Stimulated activated CD4-positive, alpha-beta T cell treated with anti-CD3 and anti-CD28 coated beads, Interleukin-1b, Interleukin-23, amount 100 ng/mL, for 48 hours (primary cell): ENCODE data around the gene MRPL37.
"Not testable (repeated sequence)": the region's sequence is repeated elsewhere in the genome, so short reads cannot be mapped to it uniquely, and the experiment has no call there.

Source experiments
- DNase-seq: peaks from one replicate; pipeline ENCODE4 v3.0.0-alpha.2; 2020

The MRPL37 gene

DNA sequence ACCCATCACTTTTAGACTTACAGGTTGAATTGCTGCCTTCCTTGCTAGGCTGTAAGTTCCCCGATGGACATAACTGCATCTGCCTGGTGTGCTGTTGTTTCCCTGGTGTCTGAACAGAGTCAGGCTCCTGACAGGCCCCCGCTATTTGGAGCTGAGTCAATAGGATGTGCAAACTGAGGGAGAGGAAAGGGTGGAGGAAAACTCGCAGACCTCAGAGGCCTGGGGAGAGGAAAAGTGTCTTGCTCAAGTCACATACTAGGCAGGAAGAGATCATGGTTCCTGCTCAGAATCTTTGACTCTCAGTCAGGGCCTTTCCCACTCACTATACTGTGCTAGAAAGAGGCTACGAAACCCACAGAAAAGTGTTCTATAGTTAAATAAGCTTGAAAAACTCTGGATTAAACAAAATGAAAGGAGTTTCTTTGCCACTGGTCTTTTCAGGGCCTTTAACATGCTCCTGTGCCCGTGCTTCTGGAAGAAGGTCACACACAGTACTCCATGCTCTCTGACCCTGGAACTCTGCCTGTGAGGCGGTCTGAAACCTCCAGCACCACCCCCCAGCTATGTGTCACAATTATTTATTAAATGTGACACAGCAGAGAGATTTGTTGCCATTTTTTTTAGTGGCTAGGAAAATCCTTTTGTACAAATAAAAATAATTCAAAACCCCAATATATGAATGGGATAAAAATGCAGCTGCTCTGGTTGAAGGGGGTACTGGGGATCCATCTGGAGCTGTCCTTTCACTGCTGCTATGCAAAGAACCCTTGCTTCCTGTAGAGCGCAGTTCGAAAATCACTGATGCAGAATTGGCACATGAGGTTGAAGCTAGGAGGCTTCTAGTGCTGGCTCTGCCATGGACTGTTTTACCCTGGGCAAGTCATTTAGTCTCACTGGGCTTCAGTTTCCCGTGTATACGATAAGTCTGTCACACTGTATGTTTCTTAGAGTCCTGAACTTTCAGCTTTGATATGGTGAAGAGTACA, 27.1 kb upstream of the MRPL37 start:
- no peak for DNase-seq

DNA sequence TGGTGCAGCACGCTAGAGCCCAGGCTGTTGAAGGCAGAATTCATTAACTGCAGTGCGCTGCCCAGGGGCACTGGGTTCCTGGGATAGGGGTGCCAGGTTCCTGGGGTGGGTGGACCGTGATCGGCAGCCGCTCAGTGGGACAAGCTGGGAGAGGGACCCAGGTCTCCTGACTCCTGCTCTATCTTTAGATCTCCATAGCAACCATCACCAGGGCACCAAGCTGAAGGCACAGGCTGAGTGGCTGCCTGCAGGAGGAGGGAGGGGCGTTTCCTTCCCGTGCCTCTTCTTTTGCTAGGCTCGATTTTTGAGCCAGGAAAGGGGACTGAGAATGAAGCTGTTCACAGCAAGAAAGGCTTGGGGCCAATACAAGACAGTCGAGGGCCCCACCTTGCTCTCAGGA, 26.3 kb upstream of the MRPL37 start:
- no peak for DNase-seq

DNA sequence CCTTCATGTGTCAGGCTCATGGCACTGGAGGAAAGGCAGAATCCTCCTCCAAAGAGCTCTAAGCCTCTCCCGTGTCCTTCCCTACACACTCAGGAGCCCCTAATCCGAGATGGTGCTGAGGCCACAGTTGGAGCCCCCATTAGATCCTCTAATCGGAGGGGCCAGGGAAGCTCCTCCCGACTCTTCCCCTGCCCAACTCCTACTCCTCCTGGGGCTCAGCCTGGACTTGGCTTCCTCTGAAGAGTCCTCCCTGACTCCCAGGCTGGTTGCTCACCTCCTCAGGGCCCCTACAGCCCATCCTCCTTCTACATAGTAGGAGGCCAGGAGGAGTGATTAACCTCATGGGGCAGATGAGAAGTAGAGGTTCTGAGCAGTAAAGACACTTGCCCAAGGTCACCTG, 25.9 kb upstream of the MRPL37 start:
- no peak for DNase-seq

DNA sequence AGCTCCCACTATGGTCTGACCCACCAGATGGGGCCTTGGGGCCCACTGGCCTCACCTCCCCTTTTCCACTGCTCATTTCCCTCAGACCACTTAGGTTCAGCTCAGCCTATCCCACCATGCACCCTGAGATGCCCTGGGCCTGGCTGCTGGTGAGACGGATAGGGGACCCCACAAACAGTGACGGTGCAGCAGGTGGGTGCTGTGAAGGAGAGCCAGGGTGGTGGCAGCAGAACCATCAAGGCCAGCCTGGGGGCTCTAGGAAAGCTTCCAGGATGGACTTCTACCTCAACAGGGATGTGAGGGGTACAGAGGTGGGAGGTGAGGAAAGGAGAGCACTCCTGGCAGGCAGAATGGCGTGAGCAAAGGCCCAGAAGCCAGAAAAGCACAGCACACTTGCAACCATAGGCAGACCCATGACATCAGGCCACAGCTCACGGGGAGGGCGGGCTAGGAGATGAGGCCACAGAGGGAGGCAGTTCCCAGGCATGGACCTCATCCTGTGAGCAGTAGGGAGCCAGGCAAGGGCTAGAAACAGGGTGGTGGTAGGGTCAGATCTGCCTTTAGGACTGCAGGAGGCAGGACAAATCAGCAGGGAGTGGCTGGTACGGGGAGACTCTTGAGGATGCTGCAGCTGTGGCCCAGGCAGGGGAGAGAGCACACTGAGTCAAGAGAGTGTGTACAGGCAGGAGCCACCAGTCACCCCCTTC, 23.2 kb upstream of the MRPL37 start:
- no peak for DNase-seq

DNA sequence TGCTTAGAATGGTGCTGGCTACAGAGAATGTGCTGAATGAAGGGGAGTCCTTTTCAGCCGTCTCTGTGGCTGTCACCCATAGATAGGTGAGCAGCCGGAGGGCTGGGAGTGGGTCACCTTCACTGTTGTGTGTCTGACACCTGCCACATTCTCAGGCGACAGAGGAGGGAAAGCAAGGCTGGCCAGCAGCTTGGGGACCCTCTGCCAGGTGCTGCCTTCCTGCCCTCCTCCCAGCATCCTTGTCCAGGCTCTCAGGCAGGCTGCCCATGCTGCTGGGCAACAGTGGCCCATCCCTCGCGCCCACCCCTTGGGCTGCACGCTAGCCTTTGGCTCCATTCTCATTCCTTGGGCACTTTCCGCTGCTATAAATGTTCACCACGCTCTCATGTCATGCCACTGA, 22.2 kb upstream of the MRPL37 start:
- no peak for DNase-seq

DNA sequence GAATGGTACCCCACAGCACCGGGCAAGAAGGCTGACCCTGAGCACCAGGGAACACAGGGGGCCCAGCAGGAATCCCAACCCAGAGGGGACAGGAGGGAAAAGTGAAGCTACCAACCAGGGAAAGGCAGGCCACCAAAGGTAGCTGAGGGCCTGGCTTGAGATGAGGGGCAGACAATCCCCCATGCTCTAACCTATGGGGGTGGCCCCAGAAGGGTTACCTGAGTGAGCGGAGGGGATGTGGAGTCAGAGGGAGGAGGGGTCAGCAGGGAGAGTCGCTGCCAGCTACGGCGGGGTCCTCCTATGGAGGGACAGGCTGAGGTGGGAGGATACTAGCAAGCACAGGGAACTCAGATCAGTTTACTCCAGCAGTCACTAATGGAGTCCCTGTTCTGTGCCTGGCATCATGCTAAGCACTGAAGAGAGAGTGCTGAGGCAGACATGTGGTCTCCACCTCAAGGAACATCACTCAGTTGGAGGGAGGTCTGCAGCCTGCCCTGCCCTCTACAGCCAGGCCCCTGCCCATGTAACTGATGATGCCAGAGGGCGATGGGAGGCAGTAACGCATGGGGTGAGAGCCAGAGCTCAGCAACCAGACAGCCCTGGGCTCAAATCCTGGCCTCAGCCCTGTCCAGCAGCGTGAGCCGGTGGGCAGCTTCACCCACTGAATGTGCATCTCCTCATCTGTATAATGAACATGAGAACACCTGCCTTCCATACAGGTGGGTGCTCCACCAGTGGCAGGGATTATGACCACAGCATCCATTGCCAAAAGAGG, 21.5 kb upstream of the MRPL37 start:
- DNase-seq = no peak

DNA sequence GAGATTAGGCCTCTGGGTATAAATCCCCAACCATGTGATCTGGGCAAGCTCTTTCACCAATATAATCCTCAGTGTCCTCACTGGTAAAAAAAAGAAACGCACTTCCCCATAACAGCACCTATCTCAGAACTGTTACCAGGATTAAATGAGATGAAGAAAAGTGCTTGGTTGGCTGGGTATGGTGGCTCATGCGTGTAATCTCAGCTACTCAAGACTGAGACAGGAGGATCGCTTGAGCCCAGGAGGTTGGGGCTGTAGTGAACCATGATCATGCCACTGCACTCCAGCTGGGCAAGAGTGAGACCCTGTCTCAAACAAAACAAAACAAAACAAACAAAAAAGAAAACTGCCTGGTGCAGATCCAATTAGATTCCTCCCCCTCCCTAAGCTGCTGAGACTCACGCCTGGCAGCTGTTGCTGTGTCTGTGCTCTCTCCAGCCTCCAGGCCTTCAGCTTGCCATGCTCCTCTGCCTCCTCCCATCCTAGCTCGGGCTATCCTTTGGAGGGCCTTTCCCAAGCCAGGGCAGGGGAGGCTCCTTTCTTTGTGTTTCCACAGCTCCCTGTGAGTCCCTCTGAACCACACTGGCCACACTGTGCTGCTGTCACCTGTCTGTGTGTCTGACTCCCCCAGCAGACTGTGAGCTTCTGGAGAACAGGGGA, 19.1 kb upstream of the MRPL37 start:
- DNase-seq = no peak

DNA sequence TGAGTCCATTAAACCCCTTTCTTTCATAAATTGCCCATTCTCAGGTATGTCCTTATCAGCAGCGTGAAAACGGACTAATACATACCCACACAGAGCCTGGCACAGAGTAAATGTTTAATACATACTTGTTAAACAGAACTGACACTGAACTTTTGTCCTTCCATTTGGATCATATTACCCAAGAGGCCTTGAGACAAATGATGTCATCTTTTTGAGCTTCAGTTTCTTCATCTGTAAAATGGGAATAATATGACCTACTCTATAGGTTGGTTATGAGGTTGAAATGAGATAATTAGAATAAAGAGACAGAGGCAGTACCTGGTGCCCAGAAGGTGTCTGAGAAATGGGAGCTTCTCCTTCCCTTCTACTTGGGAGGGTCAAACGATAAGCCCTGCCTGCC, 13.9 kb upstream of the MRPL37 start:
- DNase-seq = no peak

DNA sequence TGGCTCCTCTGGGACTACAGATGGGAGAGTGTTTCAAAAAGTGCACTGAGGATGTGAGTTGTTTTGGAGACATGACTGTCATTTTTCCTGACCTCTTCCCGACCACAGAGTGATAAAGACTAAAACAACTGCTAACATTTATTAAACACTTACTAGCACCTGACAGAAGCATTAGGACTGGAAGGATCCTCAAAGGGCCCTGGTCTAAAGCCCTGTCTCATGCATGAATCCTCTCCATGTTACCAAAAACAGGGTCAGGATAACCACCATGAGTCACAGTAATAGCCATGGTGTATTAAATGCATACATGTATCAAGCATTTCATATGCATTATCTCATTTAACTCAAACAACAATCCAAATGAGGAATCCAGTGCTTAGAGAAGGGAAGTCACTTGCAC, 11.7 kb upstream of the MRPL37 start:
- no peak for DNase-seq

DNA sequence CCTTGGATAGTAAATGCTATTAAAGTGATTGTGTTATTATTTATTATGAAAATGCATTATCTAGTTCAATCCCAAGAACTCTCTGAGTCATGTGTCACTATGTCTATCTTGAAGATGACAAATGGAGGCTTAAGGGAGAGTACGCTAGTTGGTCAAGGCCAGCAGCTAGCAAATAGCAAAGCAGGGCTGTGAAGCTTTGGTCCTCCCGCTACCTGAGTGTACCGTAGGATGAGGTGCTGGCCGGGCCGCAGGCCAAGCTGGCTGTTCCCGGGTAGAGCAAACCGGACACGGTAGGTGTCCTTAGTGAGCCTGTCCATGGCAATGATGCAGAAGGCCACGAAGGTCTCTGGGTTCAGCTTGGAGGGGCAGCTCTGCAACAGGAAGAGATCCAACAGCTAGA, 9.4 kb upstream of the MRPL37 start:
- no peak for DNase-seq

DNA sequence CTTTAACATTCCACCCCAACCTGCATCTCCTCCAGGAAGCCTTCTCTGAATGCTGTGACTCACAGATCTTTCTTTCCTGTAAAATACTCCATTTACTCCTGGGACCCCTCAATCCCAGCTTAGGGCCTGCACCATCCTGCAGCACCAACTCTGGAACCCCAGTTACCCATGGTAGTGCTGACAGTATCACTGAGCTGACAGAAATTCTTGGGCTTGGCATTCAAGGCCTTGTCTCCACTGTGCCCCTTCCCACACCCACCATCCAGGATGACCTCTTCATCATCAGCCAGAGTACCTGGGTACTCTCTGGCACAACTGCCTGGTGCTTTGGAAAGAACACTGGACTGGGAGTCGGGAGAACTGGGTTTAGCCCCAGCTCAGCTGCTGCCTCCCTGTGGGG, 8.4 kb upstream of the MRPL37 start:
- no peak for DNase-seq

DNA sequence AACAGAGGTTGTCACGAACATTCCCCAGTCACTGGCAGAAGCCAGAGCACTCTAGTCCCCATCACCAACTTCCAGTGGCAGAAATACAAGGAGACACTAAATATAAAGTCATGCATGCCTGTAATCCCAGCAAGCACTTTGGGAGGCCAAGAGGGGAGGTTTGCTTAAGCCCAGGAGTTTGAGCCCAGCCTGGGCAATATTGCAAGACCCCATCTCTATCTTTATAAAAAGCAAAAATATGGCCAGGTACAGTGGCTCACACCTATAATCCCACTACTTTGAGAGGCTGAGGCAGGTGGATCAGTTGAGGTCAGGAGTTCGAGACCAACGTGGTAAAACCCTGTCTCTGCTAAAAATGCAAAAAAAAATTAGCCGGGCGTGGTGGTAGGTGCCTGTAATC, 6.5 kb upstream of the MRPL37 start:
- no peak for DNase-seq

DNA sequence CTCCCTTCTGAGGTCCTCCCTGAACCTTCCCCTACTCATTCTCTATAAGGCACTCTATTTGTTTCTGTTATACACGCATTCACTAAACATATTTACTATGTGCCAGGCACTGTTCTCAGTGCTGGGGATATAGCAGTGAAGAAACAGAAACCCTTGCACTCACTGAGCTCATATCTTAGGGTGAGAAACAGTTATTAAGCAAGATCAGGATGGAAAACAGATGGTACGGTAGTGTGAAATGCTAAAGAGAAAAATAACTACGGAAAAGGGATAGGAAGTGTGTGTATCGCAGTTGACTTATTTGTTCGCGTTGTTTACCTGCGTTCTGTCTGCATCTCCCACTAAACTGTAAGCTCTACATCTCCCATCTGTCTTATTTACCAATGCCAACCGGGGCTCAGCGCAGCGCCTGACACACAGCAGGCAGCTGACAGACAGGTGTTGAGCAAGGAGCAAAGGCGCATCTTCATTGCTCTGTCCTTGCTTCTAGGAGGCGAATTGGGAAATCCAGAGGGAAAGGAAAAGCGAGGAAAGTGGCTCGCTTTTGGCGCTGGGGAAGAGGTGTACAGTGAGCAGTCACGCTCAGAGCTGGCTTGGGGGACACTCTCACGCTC, 709 bp upstream of the MRPL37 start:
- no peak for DNase-seq

DNA sequence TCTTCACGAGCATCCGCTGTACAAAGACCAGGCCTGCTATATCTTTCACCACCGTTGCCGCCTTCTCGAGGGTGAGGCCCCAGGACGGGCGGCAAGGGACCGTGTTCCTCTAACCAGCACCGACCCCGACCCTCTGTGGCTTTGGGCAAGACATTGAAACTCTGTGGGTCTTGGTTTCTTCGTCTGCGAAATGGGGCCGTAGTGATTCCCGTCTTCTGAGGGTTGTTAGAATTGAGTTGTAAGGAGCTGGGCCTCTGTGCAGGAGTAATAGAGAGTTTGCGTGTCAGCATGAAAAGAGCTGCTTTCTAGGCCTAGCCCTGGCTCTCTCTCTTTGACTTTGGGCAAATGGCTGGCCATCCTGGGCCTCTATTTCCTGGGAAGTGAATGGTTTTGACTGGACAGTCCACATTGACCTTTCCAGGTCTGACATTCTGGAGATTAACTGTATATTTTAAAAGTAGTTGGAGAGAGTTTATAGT, 591 bp downstream of the MRPL37 start:
- DNase-seq = no peak

DNA sequence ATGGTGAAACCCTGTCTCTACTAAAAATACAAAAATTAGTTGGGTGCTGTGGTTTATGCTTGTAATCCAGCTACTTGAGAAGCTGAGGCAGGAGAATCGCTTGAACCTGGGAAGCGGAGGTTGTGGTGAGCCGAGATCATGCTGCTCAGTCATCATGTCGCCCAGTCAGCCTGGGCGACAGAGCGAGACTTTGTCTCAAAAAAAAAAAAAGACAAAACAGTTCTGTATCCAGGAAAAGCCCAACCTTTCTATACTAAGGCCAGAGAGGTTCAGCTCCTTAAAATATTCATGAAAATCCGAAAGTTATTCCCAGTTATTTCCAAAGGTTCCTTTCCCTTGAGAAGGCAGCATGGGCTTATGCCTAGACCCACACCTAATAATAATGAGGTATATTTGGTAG, 4.2 kb downstream of the MRPL37 start:
- no peak for DNase-seq

DNA sequence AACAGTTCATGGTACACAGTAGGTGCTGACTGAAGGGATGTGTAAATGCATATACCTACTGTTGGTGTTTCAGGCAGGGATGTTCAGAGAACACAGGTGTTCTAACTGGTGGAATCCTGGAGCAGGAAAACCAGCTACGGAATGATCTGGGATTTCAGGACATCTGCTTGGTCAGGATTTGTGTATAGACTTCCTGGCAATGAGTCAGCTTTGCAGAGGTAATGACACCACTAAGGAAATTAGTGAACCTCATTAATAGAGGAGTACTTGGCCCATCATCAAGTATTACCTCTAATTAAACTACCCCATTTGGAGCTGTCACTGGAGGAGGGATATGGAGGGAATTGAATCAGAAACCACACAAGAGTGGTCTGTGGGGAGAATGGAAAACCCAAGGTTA, 7.3 kb downstream of the MRPL37 start:
- DNase-seq = no peak

DNA sequence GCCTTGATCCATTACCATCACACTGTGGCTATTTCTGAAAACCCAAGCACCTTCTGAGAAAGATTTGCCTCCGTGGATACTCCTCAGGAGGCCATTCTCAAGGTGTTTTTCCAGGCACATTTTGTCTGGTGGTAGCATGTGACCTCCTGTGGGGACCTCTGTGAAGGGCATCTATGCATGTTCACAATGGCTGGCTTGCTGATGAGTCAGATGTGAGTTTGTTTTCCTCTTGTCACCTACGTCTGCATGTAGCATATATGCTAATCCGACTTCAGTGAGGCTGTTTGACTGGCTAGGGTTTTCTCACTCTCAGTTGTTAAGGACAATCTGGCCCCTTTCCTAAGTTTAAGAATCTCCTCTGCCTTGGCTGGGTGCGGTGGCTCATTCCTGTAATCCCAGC, 7.9 kb downstream of the MRPL37 start:
- DNase-seq = not testable (repeated sequence)

DNA sequence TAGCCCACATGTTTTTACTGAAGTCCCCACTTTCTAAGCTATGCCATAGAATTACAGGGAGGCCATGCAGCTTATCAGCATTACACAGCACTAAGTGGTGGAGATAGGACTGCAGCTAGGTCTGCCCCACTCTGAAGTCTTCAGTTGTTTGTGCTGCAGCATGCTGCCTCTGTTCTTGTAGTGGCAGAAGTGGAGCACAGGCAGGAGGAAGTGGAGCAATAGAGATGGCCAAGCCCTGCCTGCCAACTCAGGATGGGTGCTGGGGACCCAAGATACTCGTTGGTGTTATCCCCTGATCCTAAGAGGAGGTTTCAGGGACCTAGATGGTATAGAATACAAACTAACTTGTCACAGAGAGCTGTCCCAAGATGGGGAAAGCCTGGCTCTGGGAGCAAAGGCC, 12.9 kb downstream of the MRPL37 start:
- DNase-seq = no peak

DNA sequence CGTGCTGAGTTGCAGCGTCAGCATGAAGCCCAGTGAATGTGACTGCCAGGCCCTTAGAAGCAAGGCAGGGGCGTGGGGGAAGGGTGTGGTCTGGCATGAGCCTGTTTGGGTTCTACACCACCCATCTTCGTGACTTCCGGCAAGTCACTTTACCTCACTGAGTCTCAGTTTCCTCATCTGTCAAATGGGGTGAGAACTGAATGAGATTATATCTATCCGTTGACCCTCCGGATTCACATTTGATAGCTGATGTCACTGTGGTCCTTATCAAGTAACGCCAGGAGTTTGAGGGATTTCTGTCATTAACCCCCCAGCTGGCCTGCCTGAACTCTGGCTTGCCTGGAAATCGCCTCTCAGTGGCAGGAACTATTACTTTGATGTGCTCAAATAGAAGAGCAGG, 15.6 kb downstream of the MRPL37 start:
- DNase-seq = no peak

DNA sequence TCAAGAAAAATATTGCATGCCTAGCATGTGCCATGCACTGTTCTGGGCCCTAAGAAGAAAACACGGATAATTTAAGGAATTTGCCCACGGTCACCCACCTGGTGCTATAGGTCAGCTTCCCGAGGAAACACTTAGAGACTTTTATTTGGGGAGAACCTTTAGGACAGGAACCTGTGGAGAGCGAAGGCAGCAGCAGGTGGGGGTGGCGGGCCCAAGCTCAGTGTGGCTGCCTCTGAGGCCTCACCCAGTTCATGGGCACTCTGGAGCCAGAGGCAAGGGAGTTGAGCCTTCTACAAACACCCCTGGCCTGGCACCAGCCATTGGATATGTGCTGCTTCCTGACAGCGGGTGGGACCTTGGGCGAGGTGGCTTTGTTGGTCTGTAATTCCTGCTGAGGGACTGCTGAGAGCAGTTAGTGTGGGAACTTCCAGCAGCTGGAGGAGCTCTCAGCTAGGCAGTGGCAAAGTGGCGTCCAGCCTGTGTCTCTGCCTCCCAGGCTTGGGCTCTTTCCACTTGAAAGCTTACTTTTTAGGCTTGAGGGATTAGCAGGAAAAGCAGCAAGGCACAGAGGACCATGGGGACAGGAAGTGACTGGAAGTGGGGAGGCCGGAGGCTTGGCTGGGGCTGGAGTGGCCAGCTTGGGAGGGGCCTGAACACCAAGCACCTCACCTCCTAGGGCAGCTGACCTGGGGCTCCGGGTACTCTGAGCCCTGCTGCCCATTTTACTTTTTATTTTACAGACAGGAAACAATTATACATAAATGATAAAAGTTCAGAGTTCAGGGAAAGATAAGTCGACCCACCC, 19.1 kb downstream of the MRPL37 start:
- no peak for DNase-seq

DNA sequence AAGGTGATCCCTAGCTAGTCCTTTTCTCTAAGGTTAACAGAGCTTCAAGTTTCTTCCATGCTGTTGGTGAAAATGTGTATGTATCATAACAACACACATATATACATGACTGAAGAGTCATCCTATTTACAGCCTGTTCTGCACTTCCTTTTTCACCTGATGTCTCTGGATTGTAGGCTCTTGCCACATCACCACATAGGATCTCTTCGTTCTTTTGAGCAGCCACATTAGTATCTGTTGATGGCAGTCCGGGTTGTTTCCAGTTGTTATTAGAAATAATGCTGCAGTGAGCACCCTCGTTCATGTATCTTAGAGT, 19.7 kb downstream of the MRPL37 start:
- no peak for DNase-seq
